CD4-positive, alpha-beta T cell treated with Interleukin-4 for 1 hour (primary cell): Measurements from ENCODE around the gene NDC80.
"Not testable (repeated sequence)": the region's sequence is repeated elsewhere in the genome, so short reads cannot be mapped to it uniquely, and the experiment has no call there.

Experiments used
- DNase-seq, 2 donors: peaks; one replicate each; pipeline ENCODE4 v3.0.0-alpha.2; 2020 to 2022

Gene NDC80

GRCh38 chr18:2629003-2629402, 57.6 kb downstream of the NDC80 start:
- no peak for DNase-seq

- DNase-seq: no peak
Measured at GRCh38 chr18:2635586-2635985, 64.2 kb downstream of the NDC80 start.

GRCh38 chr18:2636126-2636631, 64.8 kb downstream of the NDC80 start:
- peak in 1 of 2 donors; percentile 14 for DNase-seq

- peak in 1 of 2 donors; percentile 75 for DNase-seq
Measured at GRCh38 chr18:2641638-2642037, 70.3 kb downstream of the NDC80 start.

GRCh38 chr18:2642771-2643170, 71.4 kb downstream of the NDC80 start:
- peak in 1 of 2 donors; percentile 7 for DNase-seq

- DNase-seq: peak in 1 of 2 donors; percentile 44
Measured at GRCh38 chr18:2644535-2644934, 73.2 kb downstream of the NDC80 start.

- DNase-seq: no peak
Measured at GRCh38 chr18:2651981-2652380, 80.6 kb downstream of the NDC80 start.

GRCh38 chr18:2653467-2653866, 82.1 kb downstream of the NDC80 start:
- no peak for DNase-seq

- no peak for DNase-seq
Measured at GRCh38 chr18:2654169-2654927, 83.0 kb downstream of the NDC80 start.

GRCh38 chr18:2654928-2655177, 83.5 kb downstream of the NDC80 start:
- DNase-seq: peak; percentile 88 to 89

- DNase-seq: peak; percentile 92
Measured at GRCh38 chr18:2655178-2655953, 84.0 kb downstream of the NDC80 start, which contains the start of gene SMCHD1. Gene SMCHD1 (plus strand): TSS chr18:2655726. CDS start chr18:2656076, 350 bp downstream.

- no peak for DNase-seq
Measured at GRCh38 chr18:2655954-2656236, 84.5 kb downstream of the NDC80 start.

- DNase-seq: peak; percentile 63 to 69
Measured at GRCh38 chr18:2656237-2656980, 85.1 kb downstream of the NDC80 start.

GRCh38 chr18:2656981-2657512, 85.7 kb downstream of the NDC80 start:
- DNase-seq: peak in 1 of 2 donors; percentile 28

GRCh38 chr18:2657788-2658458, 86.6 kb downstream of the NDC80 start:
- peak in 1 of 2 donors; percentile 53 for DNase-seq

- DNase-seq: not testable (repeated sequence)
Measured at GRCh38 chr18:2660849-2661248, 89.5 kb downstream of the NDC80 start.

GRCh38 chr18:2662288-2662687, 90.9 kb downstream of the NDC80 start:
- DNase-seq: not testable (repeated sequence)

- DNase-seq: no peak
Measured at GRCh38 chr18:2662990-2663389, 91.6 kb downstream of the NDC80 start.
